ENCODE results near the gene PANX2. TPM values are rescaled to one million over a fixed set of nuclear protein-coding genes. Genes with fewer than 3 reads are reported as not detected.

PANX2 gene
- total RNA-seq, 4 donors from 2014 or later = 1.4 to 4.3 (median 1.8) TPM

- 68 to 73% methylated on average over 11 of the region's 15 CpGs for WGBS, 2 donors
- no peak overlapping the region for H3K4me3 ChIP-seq (ENCODE audit: low read depth, poor library complexity, severe bottlenecking)
- no peak for TF ChIP-seq POLR2A (IDR thresholded peaks at IDR 0.05)
- TF ChIP-seq CTCF (IDR thresholded peaks at IDR 0.05) = no peak
- intact Hi-C loops (cut with DNase I; ENCODE audit: low total_unique reads) = no loop called here
- DNase-seq (ENCODE audit: low spot score in 2 of 2) = no peak
These were observed 911 bp downstream of the PANX2 start for GRCh38 chr22:50171319-50171964.

DNA sequence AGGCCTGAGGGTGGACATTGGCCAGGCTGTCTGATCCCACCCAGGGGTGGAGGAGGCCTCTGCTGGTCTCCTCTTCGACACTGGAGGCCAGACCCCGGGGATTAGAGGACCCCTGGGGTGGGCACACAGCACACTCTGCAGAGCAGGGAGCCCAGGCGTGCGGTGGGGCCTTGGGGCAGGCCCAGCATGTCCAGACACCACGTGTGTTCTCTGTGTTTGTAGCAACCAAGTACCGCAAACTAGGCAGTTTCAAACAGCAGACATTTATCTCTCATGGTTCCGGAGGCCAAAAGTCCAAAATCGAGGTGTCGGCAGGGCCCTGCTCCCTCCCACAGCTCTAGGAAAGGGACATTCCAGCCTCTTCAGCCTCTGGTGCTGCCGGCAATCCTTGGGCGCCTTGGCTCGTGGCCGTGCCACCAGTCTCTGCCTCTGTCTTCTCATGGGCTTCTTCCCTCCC lies 1.5 kb downstream of the PANX2 start:
- DNase-seq (ENCODE audit: low spot score in 2 of 2) = no peak

DNA sequence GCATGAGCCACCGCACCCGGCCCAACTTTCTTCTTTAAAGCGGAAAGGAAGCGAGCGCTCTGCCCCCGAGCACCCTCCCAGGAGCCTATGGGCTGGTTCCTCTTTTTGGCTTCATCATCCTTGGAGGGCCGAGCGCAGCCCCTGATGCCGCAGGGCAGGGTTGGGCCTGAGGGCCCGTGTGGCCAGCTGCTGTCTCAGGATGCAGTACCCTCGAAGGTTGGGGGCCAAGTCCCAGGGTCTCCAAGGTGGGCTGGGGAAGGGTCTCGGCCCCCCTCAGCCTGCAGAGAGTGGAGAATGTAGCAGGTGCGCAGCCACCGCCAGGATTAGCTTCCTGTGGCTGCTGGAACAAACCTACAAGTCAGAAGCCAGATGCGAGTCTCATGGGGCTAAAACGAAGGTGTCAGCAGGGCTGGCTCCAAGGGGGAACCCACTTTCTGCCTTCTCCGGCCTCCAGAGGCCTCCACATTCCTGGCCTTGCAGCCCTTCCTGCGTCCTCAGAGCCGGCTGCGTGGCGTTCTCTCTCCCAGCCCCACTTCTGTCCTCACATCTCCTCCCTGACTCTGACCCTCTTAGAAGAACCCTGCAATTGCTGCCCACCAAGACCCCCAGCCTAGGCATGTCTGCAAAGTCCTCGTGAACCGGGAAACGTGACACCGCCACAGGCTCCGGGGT lies 2.9 kb downstream of the PANX2 start:
- no peak for DNase-seq (ENCODE audit: low spot score in 2 of 2)
- TF ChIP-seq CTCF (IDR thresholded peaks at IDR 0.05) = no peak
- H3K4me3 ChIP-seq (ENCODE audit: low read depth, poor library complexity, severe bottlenecking) = no peak overlapping the region
- WGBS, 2 donors = 80 to 83% methylated on average over 24 to 26 of the region's 26 CpGs
- intact Hi-C loops (cut with DNase I; ENCODE audit: low total_unique reads) = no loop called here

More for the DNA sequence above, 1.5 kb downstream of the PANX2 start:
- TF ChIP-seq POLR2A (IDR thresholded peaks at IDR 0.05) (no peak), CTCF (IDR thresholded peaks at IDR 0.05) (no peak)
- WGBS, 2 donors = 51 to 69% methylated on average over 11 to 13 of the region's 13 CpGs
- intact Hi-C loops (cut with DNase I; ENCODE audit: low total_unique reads) = no loop called here
- H3K4me3 ChIP-seq (ENCODE audit: low read depth, poor library complexity, severe bottlenecking) = no peak overlapping the region

GRCh38 chr22:50173983-50174355 lies 3.4 kb downstream of the PANX2 start:
- DNase-seq (ENCODE audit: low spot score in 2 of 2) = no peak
- intact Hi-C loops (cut with DNase I; ENCODE audit: low total_unique reads) = no loop called here

GRCh38 chr22:50174382-50175190 lies 4.1 kb downstream of the PANX2 start:
- intact Hi-C loops (cut with DNase I; ENCODE audit: low total_unique reads) = no loop called here
- TF ChIP-seq POLR2A (IDR thresholded peaks at IDR 0.05) (no peak), CTCF (IDR thresholded peaks at IDR 0.05) (no peak)
- DNase-seq (ENCODE audit: low spot score in 2 of 2) = no peak
- 76 to 82% methylated on average over 14 to 27 of the region's 27 CpGs for WGBS, 2 donors
- H3K4me3 ChIP-seq (ENCODE audit: low read depth, poor library complexity, severe bottlenecking) = no peak overlapping the region

More at GRCh38 chr22:50173983-50174355, 3.4 kb downstream of the PANX2 start:
- no peak for TF ChIP-seq POLR2A (IDR thresholded peaks at IDR 0.05)
- no peak for TF ChIP-seq CTCF (IDR thresholded peaks at IDR 0.05)
- WGBS, 2 donors = 92 to 94% methylated on average over 5 to 6 of the region's 6 CpGs
- no peak overlapping the region for H3K4me3 ChIP-seq (ENCODE audit: low read depth, poor library complexity, severe bottlenecking)
